ENCODE results near the gene B4GALT5. TPM values are rescaled to one million over a fixed set of nuclear protein-coding genes. Genes with fewer than 3 reads are reported as not detected.
"Not testable (repeated sequence)": the region's sequence is repeated elsewhere in the genome, so short reads cannot be mapped to it uniquely, and the experiment has no call there.

The B4GALT5 gene
- total RNA-seq, 2 donors from 2014 or later: 34.5 to 56.2 TPM

DNA sequence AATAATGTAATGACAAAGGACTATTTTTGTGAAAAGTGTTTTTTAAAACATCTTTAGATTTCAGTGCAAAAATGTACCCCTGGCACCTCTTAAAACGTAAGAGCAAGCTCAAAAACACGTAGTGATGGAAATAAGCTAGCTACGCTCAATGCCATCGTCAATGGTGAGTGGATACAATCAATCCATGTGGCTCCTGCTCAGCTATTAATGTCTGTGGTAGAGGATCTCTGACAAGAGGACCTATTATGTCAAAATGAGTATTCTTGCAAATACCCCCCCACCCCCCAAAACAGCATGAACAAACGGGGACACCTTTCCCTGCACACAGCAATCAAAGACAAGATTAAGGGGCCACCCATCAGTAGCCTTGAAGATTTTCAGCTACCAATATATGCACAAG lies 80.7 kb downstream of the B4GALT5 start:
- Histone ChIP-seq H3K4me3 (no peak overlapping the region), H3K9ac (ENCODE audit: low read depth in 2 of 2, low read length in 2 of 2) (no peak overlapping the region), H3K27ac (no peak overlapping the region), H3K27me3 (no peaks in the 10 kb centered on the region), H3K4me1 (peaks cover 15% of the 10 kb centered on the region), H3K9me3 (no peaks in the 10 kb centered on the region), H3K36me3 (no peaks in the 10 kb centered on the region)
- intact Hi-C loops (cut with DNase I): no loop called here
- no peak for DNase-seq
- TF ChIP-seq, protein P1, sequence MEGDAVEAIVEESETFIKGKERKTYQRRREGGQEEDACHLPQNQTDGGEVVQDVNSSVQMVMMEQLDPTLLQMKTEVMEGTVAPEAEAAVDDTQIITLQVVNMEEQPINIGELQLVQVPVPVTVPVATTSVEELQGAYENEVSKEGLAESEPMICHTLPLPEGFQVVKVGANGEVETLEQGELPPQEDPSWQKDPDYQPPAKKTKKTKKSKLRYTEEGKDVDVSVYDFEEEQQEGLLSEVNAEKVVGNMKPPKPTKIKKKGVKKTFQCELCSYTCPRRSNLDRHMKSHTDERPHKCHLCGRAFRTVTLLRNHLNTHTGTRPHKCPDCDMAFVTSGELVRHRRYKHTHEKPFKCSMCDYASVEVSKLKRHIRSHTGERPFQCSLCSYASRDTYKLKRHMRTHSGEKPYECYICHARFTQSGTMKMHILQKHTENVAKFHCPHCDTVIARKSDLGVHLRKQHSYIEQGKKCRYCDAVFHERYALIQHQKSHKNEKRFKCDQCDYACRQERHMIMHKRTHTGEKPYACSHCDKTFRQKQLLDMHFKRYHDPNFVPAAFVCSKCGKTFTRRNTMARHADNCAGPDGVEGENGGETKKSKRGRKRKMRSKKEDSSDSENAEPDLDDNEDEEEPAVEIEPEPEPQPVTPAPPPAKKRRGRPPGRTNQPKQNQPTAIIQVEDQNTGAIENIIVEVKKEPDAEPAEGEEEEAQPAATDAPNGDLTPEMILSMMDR (IDR thresholded peaks at IDR 0.05): no peak

DNA sequence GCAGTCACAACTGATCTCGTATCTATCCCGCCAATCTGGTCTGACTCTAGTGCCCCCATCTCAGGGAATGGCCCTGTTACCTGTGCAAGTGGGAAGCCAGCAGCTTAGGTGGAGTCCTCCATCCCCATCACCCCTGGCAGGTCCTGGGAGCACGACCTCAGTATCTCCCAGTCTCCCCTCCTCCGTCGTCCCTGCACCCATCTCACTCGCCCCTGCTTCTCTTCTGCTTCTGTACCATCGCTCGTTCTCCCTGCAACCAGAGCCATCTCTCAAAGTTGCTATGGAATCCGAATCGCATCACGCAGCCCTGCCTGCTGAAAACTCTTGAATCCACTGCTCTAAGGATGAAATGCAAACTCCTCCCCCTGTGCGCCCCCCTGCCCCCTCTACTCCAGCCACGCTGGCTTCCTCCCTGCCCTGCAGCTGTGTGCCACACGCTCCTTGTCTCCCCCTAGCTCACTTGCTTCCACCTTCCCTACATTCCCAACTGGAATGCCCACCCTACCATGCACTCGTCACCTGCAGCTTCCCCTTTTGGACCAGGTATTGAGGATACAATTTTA lies 81.7 kb downstream of the B4GALT5 start:
- no peaks in the 10 kb centered on the region for H3K9me3 ChIP-seq
- intact Hi-C loops (cut with DNase I): no loop called here
- TF ChIP-seq, protein P1 (IDR thresholded peaks at IDR 0.05): no peak
- no peak for DNase-seq
- H3K9ac ChIP-seq (ENCODE audit: low read depth in 2 of 2, low read length in 2 of 2): no peak overlapping the region
- H3K27me3 ChIP-seq: no peaks in the 10 kb centered on the region
- H3K4me3 ChIP-seq: no peak overlapping the region
- H3K4me1 ChIP-seq: peaks cover 15% of the 10 kb centered on the region
- no peak overlapping the region for H3K27ac ChIP-seq
- H3K36me3 ChIP-seq: no peaks in the 10 kb centered on the region

DNA sequence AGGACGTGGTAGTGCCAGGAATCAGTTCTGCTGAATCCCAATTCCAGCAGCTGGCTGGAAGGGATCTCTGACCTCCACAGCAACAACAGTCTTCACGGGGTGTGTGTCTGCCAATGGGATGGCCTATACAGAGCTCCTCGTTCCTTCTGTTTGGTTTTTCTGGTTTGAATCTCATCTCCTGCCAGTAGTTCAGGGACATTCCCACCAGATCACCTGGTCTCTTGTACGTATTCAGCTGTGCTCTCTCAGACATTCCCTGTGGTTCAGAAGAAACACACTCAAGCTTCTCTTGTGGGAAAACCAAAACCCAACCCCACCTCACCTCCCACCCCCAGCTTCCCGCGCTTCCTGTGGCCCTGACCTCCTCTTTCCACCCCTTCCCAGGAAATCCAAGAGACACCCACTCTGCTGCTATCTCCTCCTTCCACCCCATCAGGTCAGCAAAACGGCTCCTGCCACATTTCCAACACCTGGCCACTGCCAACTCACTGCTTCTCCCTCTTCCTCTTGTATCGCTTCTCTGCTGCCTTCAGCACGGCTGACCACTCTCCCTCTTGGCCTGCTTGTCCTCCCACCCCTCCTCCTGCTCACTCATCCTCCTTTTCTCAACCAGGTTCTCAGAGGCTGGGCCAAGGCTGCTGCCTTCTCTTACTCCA lies 82.5 kb downstream of the B4GALT5 start:
- Histone ChIP-seq H3K9me3 (no peaks in the 10 kb centered on the region), H3K4me1 (peaks cover 15% of the 10 kb centered on the region), H3K27ac (no peak overlapping the region), H3K4me3 (no peak overlapping the region), H3K27me3 (no peaks in the 10 kb centered on the region), H3K36me3 (no peaks in the 10 kb centered on the region), H3K9ac (ENCODE audit: low read depth in 2 of 2, low read length in 2 of 2) (no peak overlapping the region)
- no peak for DNase-seq
- intact Hi-C loops (cut with DNase I): no loop called here
- TF ChIP-seq, protein P1 (IDR thresholded peaks at IDR 0.05): no peak

DNA sequence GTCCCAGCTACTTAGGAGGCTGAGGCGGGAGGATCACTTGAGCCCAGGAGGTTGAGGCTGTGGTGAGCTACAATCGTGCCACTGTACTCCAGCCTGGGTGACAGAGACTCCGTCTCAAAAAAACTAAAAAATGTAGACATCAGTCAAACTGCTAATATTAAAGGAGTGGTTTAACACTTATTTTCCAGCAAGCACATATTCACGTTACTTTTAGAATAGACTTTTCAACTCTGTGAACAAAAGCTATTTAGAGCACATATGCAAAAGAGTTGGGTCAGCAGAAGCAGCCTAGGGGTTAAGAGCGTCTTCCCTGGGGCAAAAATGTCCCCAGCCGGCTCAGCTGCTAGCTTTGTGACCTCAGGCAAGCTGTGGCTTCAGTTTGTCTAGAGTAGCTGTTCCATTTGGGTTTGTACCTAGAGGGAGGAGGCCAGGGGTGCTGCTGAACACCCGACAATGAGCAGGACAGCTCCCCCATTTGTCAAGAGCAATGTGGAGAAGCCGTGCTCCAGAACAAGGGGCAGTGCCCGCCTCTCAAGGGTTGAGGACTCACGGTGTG lies 83.2 kb downstream of the B4GALT5 start:
- no peak overlapping the region for H3K9ac ChIP-seq (ENCODE audit: low read depth in 2 of 2, low read length in 2 of 2)
- no peak overlapping the region for H3K4me3 ChIP-seq
- no peaks in the 10 kb centered on the region for H3K9me3 ChIP-seq
- intact Hi-C loops (cut with DNase I): no loop called here
- DNase-seq: no peak
- H3K27ac ChIP-seq: no peak overlapping the region
- peaks cover 12% of the 10 kb centered on the region for H3K4me1 ChIP-seq
- no peaks in the 10 kb centered on the region for H3K36me3 ChIP-seq
- TF ChIP-seq, protein P1 (IDR thresholded peaks at IDR 0.05): no peak
- H3K27me3 ChIP-seq: no peaks in the 10 kb centered on the region

DNA sequence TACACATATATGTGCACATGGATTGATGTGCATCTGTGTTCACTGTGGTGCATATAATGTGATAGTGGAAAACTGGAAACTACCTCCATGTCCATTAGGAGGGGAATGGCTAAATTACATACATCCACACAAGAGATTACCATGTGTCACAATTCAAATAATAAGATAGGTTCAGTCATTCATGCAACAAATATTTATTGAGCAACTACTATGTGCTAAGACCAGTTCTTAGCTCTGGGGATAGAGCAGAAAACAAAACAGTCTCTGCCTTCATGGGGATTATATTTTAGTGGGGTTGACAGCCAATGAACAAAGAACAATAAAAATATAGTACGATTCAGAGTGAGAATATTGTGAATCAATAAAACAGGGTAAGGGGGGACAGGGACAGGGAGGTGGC lies 84.1 kb downstream of the B4GALT5 start:
- TF ChIP-seq, protein P1 (IDR thresholded peaks at IDR 0.05): no peak
- intact Hi-C loops (cut with DNase I): no loop called here
- Histone ChIP-seq H3K4me1 (peaks cover 3% of the 10 kb centered on the region), H3K36me3 (no peaks in the 10 kb centered on the region), H3K27ac (no peak overlapping the region), H3K4me3 (no peak overlapping the region), H3K9ac (ENCODE audit: low read depth in 2 of 2, low read length in 2 of 2) (no peak overlapping the region), H3K9me3 (no peaks in the 10 kb centered on the region), H3K27me3 (no peaks in the 10 kb centered on the region)
- DNase-seq: no peak

DNA sequence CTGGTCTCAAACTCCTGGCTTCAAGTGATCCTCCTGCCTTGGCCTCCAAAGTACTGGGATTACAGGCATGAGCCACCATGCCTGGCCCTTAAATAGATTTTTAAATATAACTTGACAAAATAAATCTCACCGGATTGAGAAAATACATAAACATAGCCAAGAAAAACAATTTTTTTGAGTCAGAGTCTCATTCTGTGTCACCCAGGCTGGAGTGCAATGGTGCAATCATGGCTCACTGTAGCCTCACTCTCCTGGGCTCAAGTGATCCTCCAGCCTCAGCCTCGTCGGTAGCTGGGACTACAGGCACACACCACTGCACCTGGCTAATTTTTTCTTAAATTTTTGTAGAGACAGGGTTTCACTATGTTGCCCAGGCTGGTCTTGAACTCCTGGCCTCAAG lies 85.4 kb downstream of the B4GALT5 start:
- H3K9me3 ChIP-seq; H3K36me3 ChIP-seq; H3K4me3 ChIP-seq; H3K27ac ChIP-seq; intact Hi-C loops (cut with DNase I); H3K9ac ChIP-seq (ENCODE audit: low read depth in 2 of 2, low read length in 2 of 2); H3K27me3 ChIP-seq; H3K4me1 ChIP-seq; DNase-seq: not testable (repeated sequence)
